Fibroblast of mammary gland (primary cell): Measurements from ENCODE around the gene NABP1.

Experiments used
- DNase-seq: peaks from one replicate; pipeline ENCODE4 v3.0.0-alpha.2; 2010; ENCODE audit warnings: low read depth
- H3K4me3 ChIP-seq: 2 replicates; pipeline ENCODE4 v1.5.1; 2011; ENCODE audit warnings: low read depth, mild to moderate bottlenecking, low read length, moderate library complexity; ENCODE audit not compliant: control insufficient read depth
- CTCF ChIP-seq: conservative IDR thresholded peaks from 2 replicates; pipeline ENCODE4 v1.5.1; 2011; ENCODE audit warnings: low read depth, low read length, inconsistent platforms; ENCODE audit not compliant: control insufficient read depth, insufficient read depth

Gene NABP1

GRCh38 chr2:191677646-191678436 is at the start of gene NABP1:
NABP1 (plus strand) TSS chr2:191678136; CDS start chr2:191678615, 479 bp downstream.
- H3K4me3 ChIP-seq: peak within 1 kb of the TSS; percentile 80
- peak; percentile 94 for DNase-seq
- no peak for TF ChIP-seq CTCF

GRCh38 chr2:191629001-191629453 is 48.9 kb upstream of the NABP1 start:
- H3K4me3 ChIP-seq: no peak overlapping the region
- no peak for DNase-seq
- no peak for TF ChIP-seq CTCF

GRCh38 chr2:191629976-191630712 is 47.8 kb upstream of the NABP1 start:
- no peak for DNase-seq
- no peak for TF ChIP-seq CTCF
- no peak overlapping the region for H3K4me3 ChIP-seq

- no peak for TF ChIP-seq CTCF
- peak; percentile 70 for DNase-seq
- no peak overlapping the region for H3K4me3 ChIP-seq
Observed at GRCh38 chr2:191631754-191632153, 46.2 kb upstream of the NABP1 start.

GRCh38 chr2:191632426-191632825 is 45.5 kb upstream of the NABP1 start:
- H3K4me3 ChIP-seq: no peak overlapping the region
- no peak for DNase-seq
- no peak for TF ChIP-seq CTCF

GRCh38 chr2:191634791-191635190 is 43.1 kb upstream of the NABP1 start:
- no peak overlapping the region for H3K4me3 ChIP-seq
- DNase-seq: no peak
- no peak for TF ChIP-seq CTCF
